Measurements from ENCODE around the gene MLST8.

MLST8 gene

GRCh38 chr16:2251296-2252111, 46.2 kb downstream of the MLST8 start, which contains the start of gene ECI1:
Gene ECI1 (minus strand): TSS chr16:2251587. CDS start chr16:2251566, 21 bp downstream.
- Histone ChIP-seq H3K36me3 (ENCODE audit: insufficient read depth, low read length) (peaks cover 73% of the 10 kb centered on the region), H3K79me2 (ENCODE audit: insufficient read depth, low read length) (peaks cover 4% of the 10 kb centered on the region; the same call in 1 of the 2 replicates), H3K4me3 (ENCODE audit: low read depth in 1 of 2, low read length in 2 of 2) (no peak within 1 kb of the TSS), H4K20me1 (ENCODE audit: insufficient read depth, low read length) (peaks cover 25% of the 10 kb centered on the region), H3K4me1 (ENCODE audit: insufficient read depth, low read length) (no peaks in the 10 kb centered on the region), H2AFZ (ENCODE audit: low read depth, low read length) (no peak within 1 kb of the TSS), H3K9me3 (ENCODE audit: insufficient read depth, low read length, severe bottlenecking) (no peaks in the 10 kb centered on the region), H3K27me3 (ENCODE audit: insufficient read depth, low read length, poor library complexity) (no peaks in the 10 kb centered on the region), H3K27ac (ENCODE audit: low read length) (no peak within 1 kb of the TSS), H3K9ac (ENCODE audit: low read depth, low read length) (no peak within 1 kb of the TSS), H3K4me2 (ENCODE audit: insufficient read depth, low read length) (no peak within 1 kb of the TSS)
- DNase-seq: no peak
- TF ChIP-seq EZH2 (IDR thresholded peaks at IDR 0.05; ENCODE audit: borderline replicate concordance, low read depth, low read length, severe bottlenecking) (no peak), CTCF (IDR thresholded peaks at IDR 0.05; ENCODE audit: borderline replicate concordance, extremely low read depth, low read length, poor library complexity, severe bottlenecking) (no peak)
- ATAC-seq (ENCODE audit: insufficient read depth, low read depth): peak; percentile 33; the same call in 2 of the 3 replicates

- peaks cover 17% of the 10 kb centered on the region for H3K79me2 ChIP-seq (ENCODE audit: insufficient read depth, low read length)
- H3K27ac ChIP-seq (ENCODE audit: low read length): no peak overlapping the region
- peaks cover 79% of the 10 kb centered on the region for H3K36me3 ChIP-seq (ENCODE audit: insufficient read depth, low read length)
- H3K27me3 ChIP-seq (ENCODE audit: insufficient read depth, low read length, poor library complexity): no peaks in the 10 kb centered on the region
- no peaks in the 10 kb centered on the region for H3K9me3 ChIP-seq (ENCODE audit: insufficient read depth, low read length, severe bottlenecking)
- H4K20me1 ChIP-seq (ENCODE audit: insufficient read depth, low read length): peaks cover 35% of the 10 kb centered on the region
- no peak overlapping the region for H3K4me2 ChIP-seq (ENCODE audit: insufficient read depth, low read length)
- H3K4me1 ChIP-seq (ENCODE audit: insufficient read depth, low read length): no peaks in the 10 kb centered on the region
- DNase-seq (no peak), ATAC-seq (ENCODE audit: insufficient read depth, low read depth) (no peak)
- TF ChIP-seq CTCF (IDR thresholded peaks at IDR 0.05; ENCODE audit: borderline replicate concordance, extremely low read depth, low read length, poor library complexity, severe bottlenecking) (no peak), EZH2 (IDR thresholded peaks at IDR 0.05; ENCODE audit: borderline replicate concordance, low read depth, low read length, severe bottlenecking) (no peak)
- no peak overlapping the region for H2AFZ ChIP-seq (ENCODE audit: low read depth, low read length)
- H3K4me3 ChIP-seq (ENCODE audit: low read depth in 1 of 2, low read length in 2 of 2): no peak overlapping the region
- H3K9ac ChIP-seq (ENCODE audit: low read depth, low read length): no peak overlapping the region
Observed at GRCh38 chr16:2252806-2253148, 47.5 kb downstream of the MLST8 start.

- ATAC-seq (ENCODE audit: insufficient read depth, low read depth) (no peak), DNase-seq (no peak)
- peaks cover 81% of the 10 kb centered on the region for H3K36me3 ChIP-seq (ENCODE audit: insufficient read depth, low read length)
- peaks cover 37% of the 10 kb centered on the region for H4K20me1 ChIP-seq (ENCODE audit: insufficient read depth, low read length)
- no peaks in the 10 kb centered on the region for H3K9me3 ChIP-seq (ENCODE audit: insufficient read depth, low read length, severe bottlenecking)
- peaks cover 21% of the 10 kb centered on the region for H3K79me2 ChIP-seq (ENCODE audit: insufficient read depth, low read length)
- H3K27me3 ChIP-seq (ENCODE audit: insufficient read depth, low read length, poor library complexity): no peaks in the 10 kb centered on the region
- TF ChIP-seq CTCF (IDR thresholded peaks at IDR 0.05; ENCODE audit: borderline replicate concordance, extremely low read depth, low read length, poor library complexity, severe bottlenecking) (no peak), EZH2 (IDR thresholded peaks at IDR 0.05; ENCODE audit: borderline replicate concordance, low read depth, low read length, severe bottlenecking) (no peak)
- no peak overlapping the region for H3K9ac ChIP-seq (ENCODE audit: low read depth, low read length)
- no peak overlapping the region for H3K27ac ChIP-seq (ENCODE audit: low read length)
- H3K4me2 ChIP-seq (ENCODE audit: insufficient read depth, low read length): no peak overlapping the region
- H3K4me3 ChIP-seq (ENCODE audit: low read depth in 1 of 2, low read length in 2 of 2): no peak overlapping the region
- H2AFZ ChIP-seq (ENCODE audit: low read depth, low read length): no peak overlapping the region
- H3K4me1 ChIP-seq (ENCODE audit: insufficient read depth, low read length): no peaks in the 10 kb centered on the region
Observed at GRCh38 chr16:2253293-2253692, 48.0 kb downstream of the MLST8 start.

Data from DND-41 (cell line).